Brain microvascular endothelial cell (primary cell): ENCODE results near the gene DPP10.

Experiments used
- DNase-seq: peaks from one replicate; pipeline ENCODE4 v3.0.0-alpha.2; 2020
- H3K27ac ChIP-seq: fragments of 250-450 bp; sonication (Bioruptor Pico); 2 replicates; pipeline ENCODE4 v1.5.1; 2020; ENCODE audit warnings: mild to moderate bottlenecking, moderate library complexity
- H3K27me3 ChIP-seq: fragments of 250-450 bp; sonication (Bioruptor Pico); replicated peaks from 2 replicates; pipeline ENCODE4 v1.5.1; 2020; ENCODE audit warnings: mild to moderate bottlenecking
- H3K36me3 ChIP-seq: fragments of 250-450 bp; sonication (Bioruptor Pico); replicated peaks from 2 replicates; pipeline ENCODE4 v1.5.1; 2020; ENCODE audit warnings: mild to moderate bottlenecking
- H3K4me3 ChIP-seq: 2 replicates; pipeline ENCODE4 v1.5.1; 2011; ENCODE audit warnings: low read depth, mild to moderate bottlenecking, control low read depth, low read length, moderate library complexity
- in situ Hi-C: cut with HindIII; loops from 2 replicates; pipeline ENCODE4 v1.10.0; 2017; ENCODE audit warnings: low sequenced_read_pairs, low pct_ligation_motif_present
- TF ChIP-seq, protein P1 (sequence below): IDR thresholded peaks from 2 replicates; pipeline ENCODE4 v1.5.1; 2011; ENCODE audit warnings: low read depth, mild to moderate bottlenecking, moderate library complexity, low read length, control low read depth, inconsistent platforms; ENCODE audit errors: missing control alignments

Gene DPP10

DNA sequence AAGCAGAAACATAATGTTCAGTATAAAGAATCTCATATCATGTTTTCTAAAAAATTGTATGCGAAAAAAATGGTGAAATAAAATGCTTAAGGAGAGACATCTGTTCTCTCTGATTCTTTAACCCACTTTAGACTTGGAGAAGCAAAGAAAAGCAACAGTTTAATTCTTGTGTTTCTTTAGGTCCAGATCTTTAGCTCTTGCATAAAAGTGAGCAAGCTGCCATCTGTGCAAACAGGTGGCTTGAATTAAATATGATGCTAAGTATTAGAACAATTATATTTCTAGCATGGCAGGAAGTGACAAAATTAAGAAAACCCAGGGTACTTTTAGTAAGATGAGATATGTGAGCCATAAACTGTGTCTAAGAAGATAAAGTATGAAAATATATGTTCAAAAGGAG, 1038.3 kb downstream of the DPP10 start:
- no peak for DNase-seq
- no peak overlapping the region for H3K27ac ChIP-seq
- TF ChIP-seq, protein P1, sequence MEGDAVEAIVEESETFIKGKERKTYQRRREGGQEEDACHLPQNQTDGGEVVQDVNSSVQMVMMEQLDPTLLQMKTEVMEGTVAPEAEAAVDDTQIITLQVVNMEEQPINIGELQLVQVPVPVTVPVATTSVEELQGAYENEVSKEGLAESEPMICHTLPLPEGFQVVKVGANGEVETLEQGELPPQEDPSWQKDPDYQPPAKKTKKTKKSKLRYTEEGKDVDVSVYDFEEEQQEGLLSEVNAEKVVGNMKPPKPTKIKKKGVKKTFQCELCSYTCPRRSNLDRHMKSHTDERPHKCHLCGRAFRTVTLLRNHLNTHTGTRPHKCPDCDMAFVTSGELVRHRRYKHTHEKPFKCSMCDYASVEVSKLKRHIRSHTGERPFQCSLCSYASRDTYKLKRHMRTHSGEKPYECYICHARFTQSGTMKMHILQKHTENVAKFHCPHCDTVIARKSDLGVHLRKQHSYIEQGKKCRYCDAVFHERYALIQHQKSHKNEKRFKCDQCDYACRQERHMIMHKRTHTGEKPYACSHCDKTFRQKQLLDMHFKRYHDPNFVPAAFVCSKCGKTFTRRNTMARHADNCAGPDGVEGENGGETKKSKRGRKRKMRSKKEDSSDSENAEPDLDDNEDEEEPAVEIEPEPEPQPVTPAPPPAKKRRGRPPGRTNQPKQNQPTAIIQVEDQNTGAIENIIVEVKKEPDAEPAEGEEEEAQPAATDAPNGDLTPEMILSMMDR, result no peak
- no peaks in the 10 kb centered on the region for H3K27me3 ChIP-seq
- in situ Hi-C loops, result no loop called here
- H3K36me3 ChIP-seq, result no peaks in the 10 kb centered on the region
- H3K4me3 ChIP-seq, result no peak overlapping the region

DNA sequence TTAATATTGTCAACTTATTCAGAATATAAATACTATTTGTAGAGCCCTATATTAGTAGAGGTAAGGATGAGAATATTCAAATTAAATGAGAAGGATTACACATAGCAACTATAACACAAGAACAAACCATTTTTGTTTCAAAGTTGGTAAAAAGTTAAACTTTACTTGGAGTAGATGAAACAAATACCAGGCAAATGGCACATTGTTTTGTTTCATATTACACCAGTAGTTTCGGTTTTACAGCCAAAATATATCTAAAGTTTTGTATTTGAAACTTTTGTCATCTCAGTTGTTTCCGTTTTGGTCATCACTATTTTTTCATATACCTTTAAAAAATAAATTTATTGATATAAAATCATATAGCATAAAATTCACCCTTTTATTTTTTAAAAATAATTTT, 1039.4 kb downstream of the DPP10 start:
- Histone ChIP-seq H3K36me3 (no peaks in the 10 kb centered on the region), H3K27ac (no peak overlapping the region), H3K4me3 (no peak overlapping the region), H3K27me3 (no peaks in the 10 kb centered on the region)
- in situ Hi-C loops, result no loop called here
- TF ChIP-seq, protein P1, result no peak
- no peak for DNase-seq

DNA sequence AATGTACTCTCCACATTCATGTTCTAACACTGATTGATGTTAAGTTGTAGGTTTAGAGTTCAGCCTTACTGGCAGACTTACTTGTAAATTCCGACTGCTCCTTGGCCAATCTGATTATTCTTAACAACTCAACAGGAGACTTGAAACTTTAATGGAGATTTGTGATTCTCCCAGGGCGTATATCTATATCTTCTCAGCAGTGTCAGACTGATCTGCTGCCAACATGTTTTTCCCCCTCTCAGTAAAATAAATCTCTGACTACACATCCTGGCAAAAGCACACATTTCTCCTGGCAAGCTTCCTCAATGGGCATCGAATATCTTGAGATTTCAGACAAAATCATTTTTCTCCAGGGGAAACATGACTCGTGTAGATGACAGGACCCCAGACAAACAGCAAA, 1041.2 kb downstream of the DPP10 start:
- Histone ChIP-seq H3K36me3 (no peaks in the 10 kb centered on the region), H3K27ac (no peak overlapping the region), H3K4me3 (no peak overlapping the region), H3K27me3 (no peaks in the 10 kb centered on the region)
- TF ChIP-seq, protein P1, result no peak
- no peak for DNase-seq
- in situ Hi-C loops, result no loop called here

DNA sequence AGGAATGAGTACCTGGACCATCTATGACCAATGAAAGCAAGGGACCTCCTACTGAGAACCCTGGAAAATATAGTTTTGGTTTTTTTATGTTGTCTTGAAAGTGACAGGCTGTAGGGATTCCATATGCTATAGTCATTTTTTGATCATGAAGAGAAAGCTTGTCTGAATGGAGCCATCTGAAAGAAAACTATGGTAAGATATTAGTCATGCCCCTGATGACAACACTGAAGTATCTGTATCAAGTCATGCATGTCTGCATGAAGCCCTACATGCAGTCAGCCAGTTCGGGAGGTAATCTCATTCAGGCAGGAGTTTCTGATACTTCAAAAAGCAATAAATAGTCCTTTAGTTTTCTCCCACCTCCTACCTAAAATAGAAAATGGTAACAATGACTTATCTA, 1042.0 kb downstream of the DPP10 start:
- H3K27ac ChIP-seq, result no peak overlapping the region
- H3K27me3 ChIP-seq, result no peaks in the 10 kb centered on the region
- no peak for DNase-seq
- H3K36me3 ChIP-seq, result no peaks in the 10 kb centered on the region
- TF ChIP-seq, protein P1, result no peak
- in situ Hi-C loops, result no loop called here
- H3K4me3 ChIP-seq, result no peak overlapping the region

DNA sequence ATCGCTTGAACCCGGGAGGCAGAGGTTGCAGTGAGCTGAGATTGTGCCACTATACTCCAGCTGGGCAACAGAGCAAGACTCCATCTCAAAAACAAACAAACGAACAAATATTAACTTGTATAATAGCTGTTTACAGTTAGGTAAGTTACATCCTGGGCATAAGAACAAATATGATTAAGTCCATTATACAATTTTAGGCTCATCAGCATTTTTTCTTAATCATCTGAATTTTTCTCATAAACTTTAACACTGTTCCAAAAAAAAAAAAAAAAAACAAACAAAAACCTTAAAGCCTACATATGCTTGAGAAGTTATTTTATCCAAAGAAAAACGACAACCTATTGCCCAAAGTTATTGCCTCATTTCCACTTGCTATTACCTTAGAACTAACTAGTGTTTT, 1042.5 kb downstream of the DPP10 start:
- H3K27me3 ChIP-seq, result no peaks in the 10 kb centered on the region
- H3K36me3 ChIP-seq, result no peaks in the 10 kb centered on the region
- TF ChIP-seq, protein P1, result no peak
- no peak overlapping the region for H3K4me3 ChIP-seq
- no peak overlapping the region for H3K27ac ChIP-seq
- in situ Hi-C loops, result no loop called here
- DNase-seq, result no peak

DNA sequence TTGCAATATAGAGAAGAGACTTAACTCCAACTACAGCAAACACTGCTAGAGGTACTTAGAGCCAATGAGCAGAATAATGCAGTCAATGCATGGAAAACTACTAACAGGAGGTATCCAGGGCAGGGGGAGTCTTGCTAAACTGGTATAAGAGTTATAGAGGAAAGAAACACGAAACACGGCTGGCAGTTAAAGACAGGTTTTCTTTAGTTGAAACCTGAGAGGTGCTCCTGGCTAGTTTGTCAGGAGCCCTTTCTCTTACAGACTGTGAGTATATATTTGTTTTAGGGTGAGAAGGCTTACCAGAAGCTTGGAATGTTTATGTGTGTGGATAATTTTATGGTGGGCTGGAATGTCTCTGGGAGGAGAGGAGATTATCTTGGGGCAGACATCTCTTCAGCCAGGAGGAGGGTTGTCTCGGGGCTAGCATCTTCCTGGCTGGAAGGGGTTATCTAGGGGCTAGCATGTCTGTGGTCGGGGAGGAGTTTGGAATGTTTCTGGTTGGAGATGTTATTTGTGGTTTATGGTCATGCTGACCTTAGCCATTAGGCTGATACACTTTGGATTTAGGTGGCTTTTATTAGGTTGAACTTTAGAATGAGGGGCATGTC, 1048.8 kb downstream of the DPP10 start:
- no peak overlapping the region for H3K4me3 ChIP-seq
- in situ Hi-C loops, result no loop called here
- no peaks in the 10 kb centered on the region for H3K36me3 ChIP-seq
- no peak overlapping the region for H3K27ac ChIP-seq
- TF ChIP-seq, protein P1, result no peak
- DNase-seq, result no peak
- H3K27me3 ChIP-seq, result no peaks in the 10 kb centered on the region
